Astrocyte of the cerebellum (primary cell): ENCODE results near the gene LRP4.

Source experiments
- DNase-seq: peaks from one replicate; pipeline ENCODE4 v3.0.0-alpha.2; 2011; ENCODE audit warnings: low read depth
- H3K4me3 ChIP-seq: 2 replicates; pipeline ENCODE4 v1.5.1; 2011; ENCODE audit warnings: mild to moderate bottlenecking, low read depth, low read length, moderate library complexity
- CTCF ChIP-seq: IDR thresholded peaks from 2 replicates; pipeline ENCODE4 v1.5.1; 2012; ENCODE audit warnings: low read length, low read depth, moderate library complexity, mild to moderate bottlenecking; ENCODE audit errors: missing control alignments
- in situ Hi-C: cut with HindIII; loops from 2 replicates; pipeline ENCODE4 v1.10.0; 2017; ENCODE audit warnings: low sequenced_read_pairs

The LRP4 gene

GRCh38 chr11:46953093-46953492 is 34.7 kb upstream of the LRP4 start:
- H3K4me3 ChIP-seq: no peak overlapping the region
- no peak for DNase-seq
- in situ Hi-C loops: no loop called here
- TF ChIP-seq CTCF: no peak

- in situ Hi-C loops: no loop called here
- no peak overlapping the region for H3K4me3 ChIP-seq
- TF ChIP-seq CTCF: no peak
- no peak for DNase-seq
Measured at GRCh38 chr11:46952553-46952952, 34.2 kb upstream of the LRP4 start.

- TF ChIP-seq CTCF: no peak
- H3K4me3 ChIP-seq: no peak overlapping the region
- DNase-seq: no peak
- in situ Hi-C loops: no loop called here
Measured at GRCh38 chr11:46951864-46952263, 33.5 kb upstream of the LRP4 start.

GRCh38 chr11:46949297-46949696 is 30.9 kb upstream of the LRP4 start:
- in situ Hi-C loops: no loop called here
- TF ChIP-seq CTCF: no peak
- H3K4me3 ChIP-seq: no peak overlapping the region
- no peak for DNase-seq

GRCh38 chr11:46948378-46949131 is 30.2 kb upstream of the LRP4 start:
- peak; percentile 52 for DNase-seq
- no peak for TF ChIP-seq CTCF
- in situ Hi-C loops: no loop called here
- no peak overlapping the region for H3K4me3 ChIP-seq

GRCh38 chr11:46947399-46948077 is 29.2 kb upstream of the LRP4 start:
- TF ChIP-seq CTCF: no peak
- DNase-seq: no peak
- no peak overlapping the region for H3K4me3 ChIP-seq
- in situ Hi-C loops: no loop called here
